Colonic mucosa (tissue), 4 donors: ENCODE results near the gene ZBTB20. TPM values are rescaled to one million over a fixed set of nuclear protein-coding genes. Genes with fewer than 3 reads are reported as not detected.

Source experiments
- DNase-seq: peaks from one replicate; pipeline ENCODE4 v3.0.0-alpha.2; 2020
- H3K27ac ChIP-seq: fragments of 200-600 bp; one replicate; pipeline ENCODE4 v1.8.0; 2021
- H3K27me3 ChIP-seq: fragments of 200-600 bp; one replicate; pipeline ENCODE4 v1.8.0; 2021
- H3K36me3 ChIP-seq: fragments of 200-600 bp; one replicate; pipeline ENCODE4 v1.8.0; 2021
- H3K4me1 ChIP-seq: fragments of 200-600 bp; one replicate; pipeline ENCODE4 v1.8.0; 2021; ENCODE audit warnings: mild to moderate bottlenecking
- H3K4me3 ChIP-seq: fragments of 200-600 bp; one replicate; pipeline ENCODE4 v1.8.0; 2021
- H3K9ac ChIP-seq, 2 donors: one replicate each; pipeline ENCODE4 v1.7.0; 2013; ENCODE audit warnings: control low read depth in 2 of 2, low read depth in 2 of 2, low read length in 2 of 2
- H3K9me3 ChIP-seq: fragments of 200-600 bp; one replicate; pipeline ENCODE4 v1.8.0; 2021
- CTCF ChIP-seq: fragments of 200-600 bp; IDR thresholded peaks from one replicate; pipeline ENCODE4 v1.8.0; 2022; ENCODE audit warnings: antibody characterized with exemption, mild to moderate bottlenecking
- intact Hi-C: fragments of 100-400 bp; cut with DNase I; formaldehyde crosslinking; loops from one replicate; pipeline ENCODE4 v1.14.1; 2022
- total RNA-seq, 2 donors: library from RNA; stranded (reverse); fragmentation: NEBNext Ultra II Directional in 1 of 2; extraction: Animal tissue kit (Norgen Biotek cat#: 25700) in 1 of 2; gene quantifications; one replicate each; pipeline ENCODE4 v1.2.1, GENCODE V29; 2021
- donor health status: healthy.
- donor health status: DM: no; HTN: no; CAD: no.
- donor health status: DM: no; HTN: no; CAD: no.

Gene ZBTB20
- total RNA-seq, 2 donors from 2014 or later, result 12.7 to 21.2 TPM

- intact Hi-C loops, result no loop called here
- DNase-seq, result no peak
- H3K9me3 ChIP-seq, result no peaks in the 10 kb centered on the region
- no peaks in the 10 kb centered on the region for H3K36me3 ChIP-seq
- no peak overlapping the region for H3K27ac ChIP-seq
- no peak overlapping the region for H3K4me3 ChIP-seq
- no peaks in the 10 kb centered on the region for H3K27me3 ChIP-seq
- no peak overlapping the region for H3K9ac ChIP-seq
- TF ChIP-seq CTCF, result no peak
- H3K4me1 ChIP-seq, result no peaks in the 10 kb centered on the region
Observed at GRCh38 chr3:115018694-115019093, 128.4 kb downstream of the ZBTB20 start.

GRCh38 chr3:115007966-115008365 is 139.1 kb downstream of the ZBTB20 start:
- Histone ChIP-seq H3K4me1 (no peaks in the 10 kb centered on the region), H3K4me3 (no peak overlapping the region), H3K9ac (no peak overlapping the region), H3K9me3 (no peaks in the 10 kb centered on the region), H3K27me3 (no peaks in the 10 kb centered on the region), H3K27ac (no peak overlapping the region), H3K36me3 (no peaks in the 10 kb centered on the region)
- intact Hi-C loops, result no loop called here
- TF ChIP-seq CTCF, result no peak
- no peak for DNase-seq

GRCh38 chr3:115004201-115005140 is 142.6 kb downstream of the ZBTB20 start:
- no peaks in the 10 kb centered on the region for H3K9me3 ChIP-seq
- H3K9ac ChIP-seq, result no peak overlapping the region
- H3K36me3 ChIP-seq, result no peaks in the 10 kb centered on the region
- H3K27ac ChIP-seq, result no peak overlapping the region
- H3K4me3 ChIP-seq, result no peak overlapping the region
- intact Hi-C loops, result no loop called here
- H3K27me3 ChIP-seq, result no peaks in the 10 kb centered on the region
- no peaks in the 10 kb centered on the region for H3K4me1 ChIP-seq
- DNase-seq, result no peak
- TF ChIP-seq CTCF, result no peak

- Histone ChIP-seq H3K9me3 (no peaks in the 10 kb centered on the region), H3K4me1 (no peaks in the 10 kb centered on the region), H3K27me3 (no peaks in the 10 kb centered on the region), H3K4me3 (no peak overlapping the region), H3K27ac (no peak overlapping the region), H3K36me3 (no peaks in the 10 kb centered on the region), H3K9ac (no peak overlapping the region)
- DNase-seq, result no peak
- intact Hi-C loops, result no loop called here
- no peak for TF ChIP-seq CTCF
Observed at GRCh38 chr3:114998971-114999579, 148.0 kb downstream of the ZBTB20 start.

- no peak for DNase-seq
Observed at GRCh38 chr3:114994554-114995341, 152.3 kb downstream of the ZBTB20 start.

More at GRCh38 chr3:114994554-114995341, 152.3 kb downstream of the ZBTB20 start:
- H3K4me3 ChIP-seq, result no peak overlapping the region
- no peaks in the 10 kb centered on the region for H3K27me3 ChIP-seq
- H3K9ac ChIP-seq, result no peak overlapping the region
- no peak overlapping the region for H3K27ac ChIP-seq
- TF ChIP-seq CTCF, result no peak
- no peaks in the 10 kb centered on the region for H3K4me1 ChIP-seq
- no peaks in the 10 kb centered on the region for H3K36me3 ChIP-seq
- H3K9me3 ChIP-seq, result no peaks in the 10 kb centered on the region
- intact Hi-C loops, result no loop called here
